ENCODE measurements around the gene PBX3.
A peak's percentile ranks its signal among the peaks of the same experiment; 100 is the strongest.

PBX3 gene

DNA sequence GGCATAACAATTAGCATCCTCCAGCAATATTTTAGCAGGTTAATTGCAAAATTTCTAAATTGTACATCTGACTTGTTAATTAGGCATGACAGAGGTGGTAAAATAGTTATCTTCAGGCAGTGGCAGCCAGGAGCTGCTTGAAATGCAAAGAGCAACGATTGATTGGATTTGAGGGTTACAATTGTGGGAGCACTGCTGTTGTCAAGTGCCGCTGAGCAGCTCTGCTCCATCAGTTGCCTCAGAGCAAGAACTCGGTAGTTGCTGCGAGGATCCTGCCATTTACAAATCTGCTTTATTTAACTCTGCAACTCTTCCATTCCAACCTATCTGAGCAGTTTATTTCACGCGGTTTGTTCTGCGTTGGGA, 12.6 kb downstream of the PBX3 start:
- peaks cover 46% of the 10 kb centered on the region for H3K79me2 ChIP-seq (ENCODE audit: control insufficient read depth, low read length)

DNA sequence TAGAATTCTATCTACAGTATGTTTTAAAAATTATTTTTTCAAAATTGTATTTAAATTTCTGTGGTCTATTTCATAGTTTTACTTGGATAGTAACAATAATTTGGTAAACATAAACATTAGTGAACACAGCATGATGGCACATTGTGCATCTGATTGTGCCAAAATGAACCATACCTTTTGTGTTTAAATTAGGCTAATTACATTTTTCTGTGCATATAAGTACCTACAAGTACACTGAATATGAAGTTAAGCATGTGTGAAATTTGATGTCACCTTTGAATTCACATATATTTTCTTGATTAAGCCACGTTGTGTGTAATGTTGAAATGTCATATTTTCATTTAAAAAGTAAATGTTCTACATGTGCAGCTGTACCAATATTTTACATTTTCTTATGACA, 13.4 kb downstream of the PBX3 start:
- no peak overlapping the region for H3K4me3 ChIP-seq (ENCODE audit: low read length)
- peaks cover 56% of the 10 kb centered on the region for H3K4me1 ChIP-seq (ENCODE audit: control insufficient read depth, low read length)
- H3K27me3 ChIP-seq (ENCODE audit: control insufficient read depth, low read length): no peaks in the 10 kb centered on the region
- H3K9me3 ChIP-seq (ENCODE audit: control insufficient read depth, insufficient read depth, low read length): no peaks in the 10 kb centered on the region
- peaks cover 19% of the 10 kb centered on the region for H3F3A ChIP-seq (ENCODE audit: control insufficient read depth, insufficient read depth)
- H4K20me1 ChIP-seq (ENCODE audit: control insufficient read depth, insufficient read depth, low read depth, low read length): no peaks in the 10 kb centered on the region
- no peak overlapping the region for H3K4me2 ChIP-seq (ENCODE audit: low read length)
- H3K36me3 ChIP-seq (ENCODE audit: control insufficient read depth, low read length): peaks cover 7% of the 10 kb centered on the region; the same call in 1 of the 2 replicates
- TF ChIP-seq EZH2phosphoT487 (IDR thresholded peaks at IDR 0.05; ENCODE audit: borderline replicate concordance, low read length): no peak
- TF ChIP-seq, protein P1, sequence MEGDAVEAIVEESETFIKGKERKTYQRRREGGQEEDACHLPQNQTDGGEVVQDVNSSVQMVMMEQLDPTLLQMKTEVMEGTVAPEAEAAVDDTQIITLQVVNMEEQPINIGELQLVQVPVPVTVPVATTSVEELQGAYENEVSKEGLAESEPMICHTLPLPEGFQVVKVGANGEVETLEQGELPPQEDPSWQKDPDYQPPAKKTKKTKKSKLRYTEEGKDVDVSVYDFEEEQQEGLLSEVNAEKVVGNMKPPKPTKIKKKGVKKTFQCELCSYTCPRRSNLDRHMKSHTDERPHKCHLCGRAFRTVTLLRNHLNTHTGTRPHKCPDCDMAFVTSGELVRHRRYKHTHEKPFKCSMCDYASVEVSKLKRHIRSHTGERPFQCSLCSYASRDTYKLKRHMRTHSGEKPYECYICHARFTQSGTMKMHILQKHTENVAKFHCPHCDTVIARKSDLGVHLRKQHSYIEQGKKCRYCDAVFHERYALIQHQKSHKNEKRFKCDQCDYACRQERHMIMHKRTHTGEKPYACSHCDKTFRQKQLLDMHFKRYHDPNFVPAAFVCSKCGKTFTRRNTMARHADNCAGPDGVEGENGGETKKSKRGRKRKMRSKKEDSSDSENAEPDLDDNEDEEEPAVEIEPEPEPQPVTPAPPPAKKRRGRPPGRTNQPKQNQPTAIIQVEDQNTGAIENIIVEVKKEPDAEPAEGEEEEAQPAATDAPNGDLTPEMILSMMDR (IDR thresholded peaks at IDR 0.05; ENCODE audit: low read depth, low read length, poor library complexity, severe bottlenecking): no peak
- H3K79me2 ChIP-seq (ENCODE audit: control insufficient read depth, low read length): peaks cover 46% of the 10 kb centered on the region
- H3K27ac ChIP-seq (ENCODE audit: low read depth, low read length): no peak overlapping the region
- no peaks in the 10 kb centered on the region for H3K9me2 ChIP-seq (replicated peaks; ENCODE audit: control insufficient read depth, low read length)

More for the DNA sequence above, 12.6 kb downstream of the PBX3 start:
- Histone ChIP-seq H3F3A (ENCODE audit: control insufficient read depth, insufficient read depth) (peaks cover 19% of the 10 kb centered on the region), H3K9me2 (replicated peaks; ENCODE audit: control insufficient read depth, low read length) (no peaks in the 10 kb centered on the region), H3K27ac (ENCODE audit: low read depth, low read length) (peak overlapping the region; percentile 39), H3K4me3 (ENCODE audit: low read length) (peak overlapping the region; percentile 64), H3K4me2 (ENCODE audit: low read length) (peak overlapping the region; percentile 70), H3K36me3 (ENCODE audit: control insufficient read depth, low read length) (peaks cover 7% of the 10 kb centered on the region), H3K9me3 (ENCODE audit: control insufficient read depth, insufficient read depth, low read length) (no peaks in the 10 kb centered on the region), H3K4me1 (ENCODE audit: control insufficient read depth, low read length) (peaks cover 59% of the 10 kb centered on the region), H4K20me1 (ENCODE audit: control insufficient read depth, insufficient read depth, low read depth, low read length) (no peaks in the 10 kb centered on the region), H3K27me3 (ENCODE audit: control insufficient read depth, low read length) (no peaks in the 10 kb centered on the region)
- TF ChIP-seq, protein P1 (IDR thresholded peaks at IDR 0.05; ENCODE audit: low read depth, low read length, poor library complexity, severe bottlenecking): no peak
- no peak for TF ChIP-seq EZH2phosphoT487 (IDR thresholded peaks at IDR 0.05; ENCODE audit: borderline replicate concordance, low read length)

DNA sequence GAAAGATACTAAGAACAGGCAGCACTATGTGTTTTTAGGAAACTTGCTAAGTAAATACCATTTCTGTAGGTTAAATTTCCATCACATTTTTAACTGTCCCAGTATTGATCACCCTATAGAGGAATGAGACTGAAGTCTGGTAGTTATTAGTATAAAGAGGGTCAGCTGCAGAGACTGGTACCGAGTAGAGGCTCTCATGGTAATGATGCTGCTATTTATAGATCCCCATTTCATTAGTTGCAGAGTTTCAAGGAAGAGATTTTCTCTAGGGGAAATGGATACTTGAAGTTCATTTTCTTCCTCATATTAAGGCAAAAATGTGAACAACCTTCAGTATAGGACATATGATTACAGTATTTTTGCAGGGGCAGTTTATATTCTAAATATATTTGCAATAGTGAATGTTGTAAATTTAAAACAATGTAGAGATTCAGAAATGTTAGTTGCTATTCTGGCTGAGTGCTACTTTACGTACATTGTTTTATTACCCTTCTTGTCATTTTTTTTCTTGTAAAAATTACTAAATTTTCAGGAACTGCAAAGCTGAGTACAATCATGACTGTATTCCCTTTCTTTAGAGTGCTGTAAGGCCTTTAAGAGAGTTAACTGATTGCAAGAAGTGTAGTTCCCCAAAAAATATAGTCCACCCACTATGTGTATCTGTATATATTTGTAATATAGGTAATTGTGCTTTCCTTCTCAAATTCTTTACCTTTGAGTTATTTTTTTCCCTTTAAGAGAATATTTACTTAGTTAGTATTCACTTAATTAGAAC, 14.7 kb downstream of the PBX3 start:
- Histone ChIP-seq H3K79me2 (ENCODE audit: control insufficient read depth, low read length) (peaks cover 46% of the 10 kb centered on the region), H4K20me1 (ENCODE audit: control insufficient read depth, insufficient read depth, low read depth, low read length) (no peaks in the 10 kb centered on the region), H3K4me2 (ENCODE audit: low read length) (no peak overlapping the region), H3K9me3 (ENCODE audit: control insufficient read depth, insufficient read depth, low read length) (no peaks in the 10 kb centered on the region), H3K36me3 (ENCODE audit: control insufficient read depth, low read length) (no peaks in the 10 kb centered on the region), H3K4me3 (ENCODE audit: low read length) (no peak overlapping the region), H3K9me2 (replicated peaks; ENCODE audit: control insufficient read depth, low read length) (no peaks in the 10 kb centered on the region), H3K27me3 (ENCODE audit: control insufficient read depth, low read length) (no peaks in the 10 kb centered on the region), H3F3A (ENCODE audit: control insufficient read depth, insufficient read depth) (peaks cover 16% of the 10 kb centered on the region), H3K4me1 (ENCODE audit: control insufficient read depth, low read length) (peaks cover 54% of the 10 kb centered on the region), H3K27ac (ENCODE audit: low read depth, low read length) (no peak overlapping the region)
- TF ChIP-seq, protein P1 (IDR thresholded peaks at IDR 0.05; ENCODE audit: low read depth, low read length, poor library complexity, severe bottlenecking): no peak
- TF ChIP-seq EZH2phosphoT487 (IDR thresholded peaks at IDR 0.05; ENCODE audit: borderline replicate concordance, low read length): no peak
